Left renal cortex interstitium (tissue), 4 donors: Measurements from ENCODE around the gene DNASE1L1. TPM values are rescaled to one million over a fixed set of nuclear protein-coding genes. Genes with fewer than 3 reads are reported as not detected.
A peak's percentile ranks its signal among the peaks of the same experiment; 100 is the strongest.
"Not testable (repeated sequence)": the region's sequence is repeated elsewhere in the genome, so short reads cannot be mapped to it uniquely, and the experiment has no call there.

Experiments
- DNase-seq, 4 donors: peaks; one replicate each; pipeline ENCODE4 v3.0.0-alpha.2; 2013; ENCODE audit warnings: low read depth in 4 of 4, low spot score in 2 of 4, missing footprints in 1 of 4
- polyA plus RNA-seq, 4 donors: library from polyadenylated mRNA; unstranded; fragments of 120-200 nt; gene quantifications; one replicate each; pipeline ENCODE4 v1.2.1, GENCODE V29; 2013; ENCODE audit not compliant: insufficient read length in 4 of 4

DNASE1L1 gene
- polyA plus RNA-seq, 4 donors = 13.2 to 14.8 (median 14.7) TPM

- not testable (repeated sequence) for DNase-seq
Measured at GRCh38 chrX:154388094-154388493, 21.0 kb downstream of the DNASE1L1 start.

GRCh38 chrX:154384284-154384892 lies 24.7 kb downstream of the DNASE1L1 start:
- DNase-seq = no peak

- DNase-seq = no peak
Measured at GRCh38 chrX:154383359-154384283, 25.4 kb downstream of the DNASE1L1 start.

DNA sequence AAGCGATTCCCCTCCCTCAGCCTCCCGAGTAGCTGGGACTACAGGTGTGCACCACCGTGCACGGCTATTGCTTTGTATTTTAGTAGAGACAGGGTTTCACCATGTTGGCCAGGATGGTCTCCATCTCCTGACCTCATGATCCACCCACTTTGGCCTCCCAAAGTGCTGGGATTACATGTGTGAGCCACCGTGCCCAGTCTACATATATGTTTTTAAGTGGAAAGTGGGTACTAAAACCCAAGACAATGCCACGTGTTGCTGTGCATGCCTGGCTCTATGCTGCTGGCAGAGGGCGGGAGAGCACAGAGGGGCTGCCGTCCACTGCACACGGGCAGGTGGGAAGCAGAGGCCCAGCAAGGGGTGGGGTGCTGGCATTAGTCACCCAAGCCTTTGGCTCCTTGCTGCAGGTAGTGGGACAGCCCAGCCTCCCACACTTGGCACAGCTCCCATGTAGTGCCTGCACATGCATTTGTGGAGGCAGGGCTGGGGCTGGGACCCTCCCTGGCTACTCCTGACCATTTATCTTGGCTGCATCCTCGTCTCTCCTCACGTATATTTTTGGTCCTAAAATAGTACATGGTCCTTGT lies 26.5 kb downstream of the DNASE1L1 start:
- no peak for DNase-seq

DNA sequence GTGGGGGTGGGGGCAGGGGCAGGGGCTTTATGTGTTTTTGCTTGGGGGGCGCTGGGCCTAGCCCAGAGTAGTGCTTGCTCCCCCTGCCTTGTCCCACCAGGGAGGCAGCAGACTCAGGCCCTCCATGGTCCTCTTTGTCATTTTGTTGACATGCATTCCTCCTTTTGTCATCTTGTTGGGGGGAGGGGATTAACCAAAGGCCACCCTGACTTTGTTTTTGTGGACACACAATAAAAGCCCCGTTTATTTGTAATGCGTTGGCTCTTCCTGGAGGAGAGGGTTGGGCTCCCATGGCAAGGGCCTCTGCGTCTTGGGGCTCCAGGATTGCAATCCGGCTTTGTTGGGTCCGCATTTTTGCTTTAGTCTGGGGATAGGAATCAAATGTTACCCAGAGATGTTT lies 27.8 kb downstream of the DNASE1L1 start:
- no peak for DNase-seq

DNA sequence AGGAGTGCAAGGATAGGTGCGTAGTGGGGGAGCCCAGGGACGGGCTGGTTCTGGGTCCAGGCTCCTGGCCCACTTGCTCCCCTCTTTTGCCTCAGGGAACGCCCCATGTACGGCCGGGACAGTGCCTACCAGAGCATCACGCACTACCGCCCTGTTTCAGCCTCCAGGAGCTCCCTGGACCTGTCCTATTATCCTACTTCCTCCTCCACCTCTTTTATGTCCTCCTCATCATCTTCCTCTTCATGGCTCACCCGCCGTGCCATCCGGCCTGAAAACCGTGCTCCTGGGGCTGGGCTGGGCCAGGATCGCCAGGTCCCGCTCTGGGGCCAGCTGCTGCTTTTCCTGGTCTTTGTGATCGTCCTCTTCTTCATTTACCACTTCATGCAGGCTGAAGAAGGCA lies 28.3 kb downstream of the DNASE1L1 start:
- DNase-seq = no peak

- no peak for DNase-seq
Measured at GRCh38 chrX:154380153-154380552, 28.9 kb downstream of the DNASE1L1 start.

- DNase-seq = no peak
Measured at GRCh38 chrX:154379569-154379951, 29.5 kb downstream of the DNASE1L1 start.

DNA sequence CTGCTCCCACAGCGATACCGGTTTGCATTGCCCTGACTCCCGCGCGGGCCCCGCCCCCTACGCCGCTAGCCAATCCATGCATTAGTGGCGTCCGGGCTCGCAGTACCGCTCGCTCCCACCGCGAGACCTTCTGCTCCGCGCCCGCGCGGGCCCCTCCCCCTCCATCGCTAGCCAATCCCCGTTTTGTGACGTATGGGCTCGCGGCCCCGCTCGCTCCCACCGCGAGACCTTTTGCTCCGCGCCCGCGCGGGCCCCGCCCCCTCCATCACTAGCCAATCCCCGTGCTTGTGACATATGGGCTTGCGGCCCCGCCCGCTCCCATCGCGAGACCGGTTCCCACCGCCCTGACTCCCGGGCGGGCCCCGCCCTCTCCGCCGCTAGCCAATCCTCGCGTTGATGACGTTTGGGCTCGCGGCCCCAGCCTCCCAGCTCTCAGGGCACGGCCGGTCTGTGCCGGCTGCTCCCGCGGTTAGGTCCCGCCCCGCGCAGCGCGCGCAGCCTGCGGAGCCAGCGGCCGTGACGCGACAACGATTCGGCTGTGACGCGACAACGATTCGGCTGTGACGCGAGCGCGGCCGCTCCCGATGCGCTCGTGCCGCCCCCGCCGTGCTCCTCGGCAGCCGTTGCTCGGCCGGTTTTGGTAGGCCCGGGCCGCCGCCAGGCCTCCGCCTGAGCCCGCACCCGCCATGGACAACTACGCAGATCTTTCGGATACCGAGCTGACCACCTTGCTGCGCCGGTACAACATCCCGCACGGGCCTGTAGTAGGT lies 30.1 kb downstream of the DNASE1L1 start, which contains the start of gene EMD:
Gene EMD (plus strand): TSS at position 497 of the 770 bp plus-strand sequence. CDS start 190 bp downstream, at position 687.
- peak; percentile 77 to 93 (median 86) for DNase-seq

DNA sequence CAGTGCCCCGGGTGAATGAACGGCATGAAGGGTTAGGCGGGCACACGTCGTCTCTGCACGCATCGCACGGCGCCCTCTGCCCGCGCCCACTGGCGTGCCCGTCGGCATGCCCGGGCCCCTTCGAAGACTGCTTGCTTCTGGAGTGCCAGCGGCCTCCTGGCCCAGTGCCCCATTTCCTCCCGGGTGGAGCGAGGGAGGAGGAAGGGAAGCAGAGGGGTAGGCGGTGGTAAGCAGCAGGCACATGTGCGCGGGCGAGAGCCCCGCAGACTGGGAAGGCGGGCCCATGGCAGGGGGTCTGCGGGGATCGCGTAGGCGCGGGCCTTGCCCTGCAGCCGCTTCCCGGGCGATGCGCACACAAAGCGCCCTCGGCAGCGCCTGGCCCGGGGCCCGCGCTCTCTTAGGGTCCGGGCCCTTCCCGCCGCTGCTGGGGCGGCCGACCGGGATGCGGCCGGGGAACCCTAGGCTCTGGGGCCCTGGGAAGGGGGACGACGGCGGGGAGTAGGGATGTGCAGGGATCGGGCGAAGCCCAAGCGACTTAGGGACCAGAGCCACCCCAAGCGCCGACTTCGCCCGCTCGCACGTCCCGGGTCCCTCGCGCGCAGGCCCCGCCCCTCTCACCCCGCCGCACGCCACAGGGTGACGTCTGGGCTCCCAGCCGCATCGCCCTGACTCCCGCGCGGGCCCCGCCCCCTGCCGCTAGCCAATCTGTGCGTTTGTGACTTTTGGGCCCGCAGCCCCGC lies 30.8 kb downstream of the DNASE1L1 start:
- DNase-seq = no peak

- no peak for DNase-seq
Measured at GRCh38 chrX:154376774-154377173, 32.3 kb downstream of the DNASE1L1 start.

- DNase-seq = no peak
Measured at GRCh38 chrX:154375156-154375504, 33.9 kb downstream of the DNASE1L1 start.

DNA sequence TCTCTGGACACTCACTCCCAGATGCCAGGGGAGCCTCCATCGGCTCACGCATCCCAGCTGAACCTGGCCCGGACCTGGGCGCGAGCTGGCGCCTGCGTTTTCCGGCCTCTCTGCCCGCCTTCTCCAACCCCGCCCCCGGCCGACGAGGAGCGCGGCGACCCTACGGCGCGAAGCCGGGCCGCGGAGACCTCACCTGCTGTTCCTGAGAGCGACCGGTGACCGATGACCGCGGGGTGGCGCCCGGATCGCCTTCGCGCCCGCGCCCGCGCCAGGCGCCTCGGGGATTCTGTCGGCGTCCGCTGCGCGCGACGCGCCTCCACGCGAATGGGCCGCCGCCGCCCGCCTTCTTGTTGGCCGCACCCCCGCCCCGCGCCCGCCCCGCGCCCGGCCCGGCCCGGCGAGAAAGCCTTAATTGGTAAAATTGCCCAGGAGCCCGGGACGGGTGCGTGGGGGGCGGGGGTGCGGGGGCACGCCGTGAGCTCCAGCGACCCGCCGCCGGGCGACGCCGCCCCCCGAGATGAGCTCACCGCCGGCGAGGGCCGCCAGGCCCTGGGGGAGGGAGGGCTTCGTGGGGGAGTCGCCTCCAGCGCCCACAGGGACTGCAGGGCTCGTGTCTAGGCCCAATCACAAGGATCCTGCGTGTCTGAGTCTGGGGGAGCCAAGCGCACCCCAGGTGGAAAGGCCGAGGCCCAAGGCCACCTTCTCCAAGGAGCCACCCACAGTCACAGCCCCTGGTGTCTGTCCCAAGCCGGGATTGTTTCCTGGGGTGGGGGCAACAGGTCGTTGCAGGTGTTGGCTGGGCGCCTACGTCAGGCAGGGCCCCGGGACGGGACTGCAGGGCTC lies 34.5 kb downstream of the DNASE1L1 start, which contains the start of gene FLNA:
Gene FLNA (minus strand): TSS at position 322 of the 843 bp plus-strand sequence. CDS start 3,389 bp downstream, outside the sequence.
- no peak for DNase-seq

GRCh38 chrX:154373340-154374306 lies 35.4 kb downstream of the DNASE1L1 start:
- DNase-seq = peak in 1 of 4 donors; percentile 61

- no peak for DNase-seq
Measured at GRCh38 chrX:154372612-154373022, 36.4 kb downstream of the DNASE1L1 start.

- no peak for DNase-seq
Measured at GRCh38 chrX:154371789-154372300, 37.2 kb downstream of the DNASE1L1 start.

- peak in 1 of 4 donors; percentile 75 for DNase-seq
Measured at GRCh38 chrX:154371017-154371788, 37.9 kb downstream of the DNASE1L1 start.
